HG02884 (cell line): Measurements from ENCODE around the gene MINAR2.

ENCODE experiments used
- ATAC-seq: cut with Tn5 transposase; IDR thresholded peaks from one replicate; pipeline ENCODE4 v1.9.1; 2021; ENCODE audit warnings: mild to moderate bottlenecking, moderate library complexity; ENCODE audit not compliant: unreplicated experiment

Gene MINAR2

GRCh38 chr5:129771058-129771838 lies 23.4 kb downstream of the MINAR2 start:
- peak; percentile 65 for ATAC-seq

GRCh38 chr5:129773376-129773775 lies 25.5 kb downstream of the MINAR2 start:
- no peak for ATAC-seq

GRCh38 chr5:129781594-129781993 lies 33.7 kb downstream of the MINAR2 start:
- ATAC-seq, result no peak

- no peak for ATAC-seq
Observed at GRCh38 chr5:129803403-129803802, 55.5 kb downstream of the MINAR2 start.

- ATAC-seq, result no peak
Observed at GRCh38 chr5:129804705-129805104, 56.8 kb downstream of the MINAR2 start.

GRCh38 chr5:129807162-129807814 lies 59.4 kb downstream of the MINAR2 start:
- ATAC-seq, result no peak
